ENCODE results near the gene TAF4.

Gene TAF4

GRCh38 chr20:62019144-62019805 is 46.4 kb downstream of the TAF4 start:
- TF ChIP-seq, protein P1, sequence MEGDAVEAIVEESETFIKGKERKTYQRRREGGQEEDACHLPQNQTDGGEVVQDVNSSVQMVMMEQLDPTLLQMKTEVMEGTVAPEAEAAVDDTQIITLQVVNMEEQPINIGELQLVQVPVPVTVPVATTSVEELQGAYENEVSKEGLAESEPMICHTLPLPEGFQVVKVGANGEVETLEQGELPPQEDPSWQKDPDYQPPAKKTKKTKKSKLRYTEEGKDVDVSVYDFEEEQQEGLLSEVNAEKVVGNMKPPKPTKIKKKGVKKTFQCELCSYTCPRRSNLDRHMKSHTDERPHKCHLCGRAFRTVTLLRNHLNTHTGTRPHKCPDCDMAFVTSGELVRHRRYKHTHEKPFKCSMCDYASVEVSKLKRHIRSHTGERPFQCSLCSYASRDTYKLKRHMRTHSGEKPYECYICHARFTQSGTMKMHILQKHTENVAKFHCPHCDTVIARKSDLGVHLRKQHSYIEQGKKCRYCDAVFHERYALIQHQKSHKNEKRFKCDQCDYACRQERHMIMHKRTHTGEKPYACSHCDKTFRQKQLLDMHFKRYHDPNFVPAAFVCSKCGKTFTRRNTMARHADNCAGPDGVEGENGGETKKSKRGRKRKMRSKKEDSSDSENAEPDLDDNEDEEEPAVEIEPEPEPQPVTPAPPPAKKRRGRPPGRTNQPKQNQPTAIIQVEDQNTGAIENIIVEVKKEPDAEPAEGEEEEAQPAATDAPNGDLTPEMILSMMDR (IDR thresholded peaks at IDR 0.05; ENCODE audit: control extremely low read depth, extremely low read depth, low read depth, missing control alignments): no peak
- no peak for DNase-seq (ENCODE audit: extremely low spot score)
- POLR2A ChIA-PET: no interaction called here
- CTCF ChIA-PET: interaction anchor here (1.0 to 1.8 kb wide), 5 partner anchors 8 to 123 kb away, joined by 3 to 7 read pairs (median 6); no protein-coding TSS in a partner anchor

GRCh38 chr20:62018437-62019143 is 47.1 kb downstream of the TAF4 start:
- TF ChIP-seq, protein P1 (IDR thresholded peaks at IDR 0.05; ENCODE audit: control extremely low read depth, extremely low read depth, low read depth, missing control alignments): no peak
- no peak for DNase-seq (ENCODE audit: extremely low spot score)
- CTCF ChIA-PET: interaction anchor here (1.2 to 1.8 kb wide), 3 partner anchors 11 to 118 kb away, joined by 3 to 6 read pairs (median 6); no protein-coding TSS in a partner anchor
- POLR2A ChIA-PET: no interaction called here

DNA sequence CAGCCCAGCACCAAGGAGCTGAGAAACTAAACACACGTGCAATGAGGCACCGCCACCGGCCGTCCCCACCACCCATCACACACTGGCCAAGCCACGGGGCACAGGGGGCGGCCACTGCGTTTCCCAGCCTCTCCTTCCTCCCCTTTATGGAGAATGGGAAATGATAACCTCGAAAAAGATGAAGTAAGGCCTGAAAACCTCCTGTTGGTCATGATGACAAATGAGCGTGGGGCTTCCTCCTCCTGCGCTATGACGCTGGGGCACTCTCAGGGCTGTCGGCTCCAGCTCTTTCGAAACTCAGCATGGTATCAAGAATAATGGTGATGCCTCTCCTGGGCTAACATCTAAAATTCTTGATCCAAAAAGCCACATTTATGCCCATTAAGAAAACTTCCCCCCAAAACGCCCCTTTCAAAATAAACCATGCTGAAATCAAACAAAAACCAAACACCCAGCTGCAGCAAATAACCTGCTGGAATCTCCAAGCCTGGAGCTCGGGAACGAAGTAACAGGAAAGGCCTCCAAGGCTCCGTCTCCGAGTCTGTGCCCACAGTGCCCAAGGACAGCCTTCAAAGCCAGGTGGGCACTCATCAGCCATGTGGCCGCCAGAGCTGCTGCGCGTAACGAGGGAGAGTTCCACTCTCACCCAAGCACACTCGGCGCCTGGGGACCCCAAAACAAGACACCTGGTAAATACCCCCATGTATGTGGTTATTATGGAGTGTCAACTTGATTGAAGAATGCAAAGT is 50.0 kb downstream of the TAF4 start:
- no peak for DNase-seq (ENCODE audit: extremely low spot score)
- ChIA-PET CTCF (no interaction called here), POLR2A (no interaction called here)
- TF ChIP-seq, protein P1 (IDR thresholded peaks at IDR 0.05; ENCODE audit: control extremely low read depth, extremely low read depth, low read depth, missing control alignments): no peak

GRCh38 chr20:62014889-62015537 is 50.7 kb downstream of the TAF4 start:
- DNase-seq (ENCODE audit: extremely low spot score): no peak
- TF ChIP-seq, protein P1 (IDR thresholded peaks at IDR 0.05; ENCODE audit: control extremely low read depth, extremely low read depth, low read depth, missing control alignments): no peak
- CTCF ChIA-PET: no interaction called here
- POLR2A ChIA-PET: no interaction called here

DNA sequence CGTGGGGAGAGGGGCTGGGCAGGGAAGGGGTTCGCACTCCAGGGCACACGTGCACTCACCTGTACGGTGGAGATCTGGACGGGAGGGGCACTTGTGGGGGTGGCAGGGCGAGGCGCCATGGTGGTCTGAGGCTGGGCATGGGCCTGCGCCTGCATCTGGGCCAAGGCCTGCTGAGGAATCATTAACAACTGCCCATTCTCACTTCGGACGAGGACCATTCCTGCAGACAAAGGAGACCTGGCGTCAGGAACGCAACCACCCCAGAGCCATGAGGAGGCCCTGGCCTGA is 51.2 kb downstream of the TAF4 start:
- POLR2A ChIA-PET: no interaction called here
- TF ChIP-seq, protein P1 (IDR thresholded peaks at IDR 0.05; ENCODE audit: control extremely low read depth, extremely low read depth, low read depth, missing control alignments): no peak
- DNase-seq (ENCODE audit: extremely low spot score): no peak
- CTCF ChIA-PET: no interaction called here

DNA sequence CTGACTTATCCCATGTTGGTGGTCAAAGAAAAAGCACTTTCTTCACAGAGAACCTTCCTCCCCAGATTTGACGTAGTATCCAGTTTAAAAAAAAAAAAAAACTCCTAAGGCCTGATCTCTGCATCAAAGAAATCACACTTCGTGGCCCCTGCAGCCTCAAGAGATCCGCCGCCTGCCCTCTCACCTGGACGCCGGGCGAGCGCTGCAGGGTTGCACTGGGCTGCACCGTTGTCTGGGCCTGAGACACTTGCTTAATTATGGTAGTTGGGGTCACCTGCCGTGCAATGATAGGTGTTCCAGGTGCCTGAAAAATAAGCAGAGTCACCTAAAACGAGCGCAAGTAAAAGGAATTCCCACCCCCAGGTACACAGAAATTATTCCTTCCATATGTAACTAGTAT is 53.0 kb downstream of the TAF4 start:
- ChIA-PET POLR2A (no interaction called here), CTCF (interaction anchor here (3.0 kb wide), 1 partner anchor 113 kb away, joined by 19 read pairs; no protein-coding TSS in a partner anchor)
- TF ChIP-seq, protein P1 (IDR thresholded peaks at IDR 0.05; ENCODE audit: control extremely low read depth, extremely low read depth, low read depth, missing control alignments): no peak
- no peak for DNase-seq (ENCODE audit: extremely low spot score)
